ENCODE measurements around the gene HASPIN. TPM values are rescaled to one million over a fixed set of nuclear protein-coding genes. Genes with fewer than 3 reads are reported as not detected.

The HASPIN gene
- total RNA-seq, 1 experiment from 2014 or later = 30.1 TPM

DNA sequence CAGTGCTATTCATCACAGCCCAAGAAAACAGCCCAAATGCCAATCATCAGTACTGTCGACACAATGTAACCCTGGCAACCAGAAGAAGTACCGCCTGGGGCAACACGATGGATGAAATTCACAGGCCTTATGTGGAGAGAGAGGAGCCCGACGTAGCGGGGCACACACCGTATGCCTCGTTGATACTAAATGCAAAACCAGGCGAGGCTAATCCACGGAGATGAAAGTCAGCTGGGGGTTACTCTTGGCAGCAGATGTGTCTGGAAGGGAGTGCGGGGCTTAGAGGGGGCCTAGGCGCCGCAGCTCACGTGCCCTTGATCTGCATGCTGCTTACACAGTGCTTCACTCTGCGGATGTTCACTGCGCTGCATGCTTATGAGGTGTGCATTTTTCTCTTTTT, 47.4 kb downstream of the HASPIN start:
- BruUV-seq (replicated peaks) = no TSS peak
- Histone ChIP-seq H3K27ac (ENCODE audit: low read depth, low read length, poor library complexity, severe bottlenecking) (no peak overlapping the region), H3K4me3 (ENCODE audit: low read depth, low read length, poor library complexity, severe bottlenecking) (no peak overlapping the region), H3K4me1 (ENCODE audit: insufficient read depth, low read length, poor library complexity, severe bottlenecking) (no peaks in the 10 kb centered on the region), H3K36me3 (ENCODE audit: insufficient read depth, low read length, poor library complexity, severe bottlenecking) (no peaks in the 10 kb centered on the region), H3K9me3 (ENCODE audit: low read depth, low read length, poor library complexity, severe bottlenecking) (no peaks in the 10 kb centered on the region), H3K27me3 (replicated peaks; ENCODE audit: insufficient read depth, low read depth, low read length, poor library complexity) (no peaks in the 10 kb centered on the region)
- CTCF ChIA-PET = interaction anchor here (1.1 kb wide), 1 partner anchor 33 kb away, joined by 4 read pairs; no protein-coding TSS in a partner anchor
- no peak for DNase-seq (ENCODE audit: low spot score)
- POLR2A ChIA-PET (ENCODE audit: low non-redundant PET) = no interaction called here
- intact Hi-C loops (cut with micrococcal nuclease; ENCODE audit: unreplicated experiment) = no loop called here
- TF ChIP-seq EZH2 (IDR thresholded peaks at IDR 0.05; ENCODE audit: borderline replicate concordance, low read depth, low read length, poor library complexity, severe bottlenecking) = no peak
- TF ChIP-seq, protein P1, sequence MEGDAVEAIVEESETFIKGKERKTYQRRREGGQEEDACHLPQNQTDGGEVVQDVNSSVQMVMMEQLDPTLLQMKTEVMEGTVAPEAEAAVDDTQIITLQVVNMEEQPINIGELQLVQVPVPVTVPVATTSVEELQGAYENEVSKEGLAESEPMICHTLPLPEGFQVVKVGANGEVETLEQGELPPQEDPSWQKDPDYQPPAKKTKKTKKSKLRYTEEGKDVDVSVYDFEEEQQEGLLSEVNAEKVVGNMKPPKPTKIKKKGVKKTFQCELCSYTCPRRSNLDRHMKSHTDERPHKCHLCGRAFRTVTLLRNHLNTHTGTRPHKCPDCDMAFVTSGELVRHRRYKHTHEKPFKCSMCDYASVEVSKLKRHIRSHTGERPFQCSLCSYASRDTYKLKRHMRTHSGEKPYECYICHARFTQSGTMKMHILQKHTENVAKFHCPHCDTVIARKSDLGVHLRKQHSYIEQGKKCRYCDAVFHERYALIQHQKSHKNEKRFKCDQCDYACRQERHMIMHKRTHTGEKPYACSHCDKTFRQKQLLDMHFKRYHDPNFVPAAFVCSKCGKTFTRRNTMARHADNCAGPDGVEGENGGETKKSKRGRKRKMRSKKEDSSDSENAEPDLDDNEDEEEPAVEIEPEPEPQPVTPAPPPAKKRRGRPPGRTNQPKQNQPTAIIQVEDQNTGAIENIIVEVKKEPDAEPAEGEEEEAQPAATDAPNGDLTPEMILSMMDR (conservative IDR thresholded peaks at IDR 0.05; ENCODE audit: low read depth, low read length) = no peak

DNA sequence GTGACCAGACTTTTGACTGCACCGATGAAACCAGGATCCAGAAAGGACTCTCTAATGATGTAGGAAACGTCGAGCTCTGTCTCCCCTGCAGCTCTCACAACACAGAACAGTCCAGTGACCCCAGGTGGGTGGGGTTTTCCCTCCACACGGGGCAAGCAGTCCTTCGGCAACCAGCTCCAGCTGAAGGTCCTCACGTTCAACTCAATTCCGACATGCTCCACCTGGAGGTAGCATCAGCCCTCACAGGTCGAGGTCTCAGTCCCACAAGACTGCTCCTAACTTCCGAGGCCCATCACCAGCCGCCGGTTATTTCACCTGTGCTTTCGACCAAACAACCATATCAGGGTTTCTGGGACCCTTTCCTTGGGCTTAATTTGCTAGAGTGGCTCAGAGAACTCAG, 49.1 kb downstream of the HASPIN start:
- Histone ChIP-seq H3K4me3 (ENCODE audit: low read depth, low read length, poor library complexity, severe bottlenecking) (no peak overlapping the region), H3K4me1 (ENCODE audit: insufficient read depth, low read length, poor library complexity, severe bottlenecking) (no peaks in the 10 kb centered on the region), H3K27ac (ENCODE audit: low read depth, low read length, poor library complexity, severe bottlenecking) (no peak overlapping the region), H3K9me3 (ENCODE audit: low read depth, low read length, poor library complexity, severe bottlenecking) (no peaks in the 10 kb centered on the region), H3K36me3 (ENCODE audit: insufficient read depth, low read length, poor library complexity, severe bottlenecking) (no peaks in the 10 kb centered on the region), H3K27me3 (replicated peaks; ENCODE audit: insufficient read depth, low read depth, low read length, poor library complexity) (no peaks in the 10 kb centered on the region)
- BruUV-seq (replicated peaks) = no TSS peak
- no peak for DNase-seq (ENCODE audit: low spot score)
- TF ChIP-seq, protein P1 (conservative IDR thresholded peaks at IDR 0.05; ENCODE audit: low read depth, low read length) = no peak
- TF ChIP-seq EZH2 (IDR thresholded peaks at IDR 0.05; ENCODE audit: borderline replicate concordance, low read depth, low read length, poor library complexity, severe bottlenecking) = no peak
- intact Hi-C loops (cut with micrococcal nuclease; ENCODE audit: unreplicated experiment) = no loop called here
- POLR2A ChIA-PET (ENCODE audit: low non-redundant PET) = no interaction called here
- CTCF ChIA-PET = no interaction called here

DNA sequence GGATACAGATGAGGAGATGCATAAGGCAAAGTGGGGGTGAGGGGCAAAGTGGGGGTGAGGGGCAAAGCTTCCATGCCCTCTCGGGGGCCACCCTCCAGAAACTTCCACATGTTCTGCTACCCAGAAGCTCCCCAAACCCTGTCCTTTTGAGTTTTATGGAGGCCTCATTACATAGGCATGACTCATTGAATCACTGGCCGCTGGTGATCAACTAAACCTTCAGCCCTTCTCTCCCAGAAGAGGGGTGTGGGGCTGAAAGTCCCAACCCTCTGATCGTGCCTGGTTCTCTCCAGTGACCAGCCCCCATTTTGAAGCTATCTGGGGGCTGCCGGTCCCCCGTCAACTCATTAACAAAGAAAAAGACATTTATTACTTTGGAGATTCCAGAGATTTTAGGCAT, 49.8 kb downstream of the HASPIN start:
- H3K27ac ChIP-seq (ENCODE audit: low read depth, low read length, poor library complexity, severe bottlenecking) = no peak overlapping the region

More for the DNA sequence above, 49.8 kb downstream of the HASPIN start:
- ChIA-PET CTCF (no interaction called here), POLR2A (ENCODE audit: low non-redundant PET) (no interaction called here)
- Histone ChIP-seq H3K4me1 (ENCODE audit: insufficient read depth, low read length, poor library complexity, severe bottlenecking) (no peaks in the 10 kb centered on the region), H3K27me3 (replicated peaks; ENCODE audit: insufficient read depth, low read depth, low read length, poor library complexity) (no peaks in the 10 kb centered on the region), H3K36me3 (ENCODE audit: insufficient read depth, low read length, poor library complexity, severe bottlenecking) (no peaks in the 10 kb centered on the region), H3K9me3 (ENCODE audit: low read depth, low read length, poor library complexity, severe bottlenecking) (no peaks in the 10 kb centered on the region), H3K4me3 (ENCODE audit: low read depth, low read length, poor library complexity, severe bottlenecking) (no peak overlapping the region)
- DNase-seq (ENCODE audit: low spot score) = no peak
- BruUV-seq (replicated peaks) = no TSS peak
- intact Hi-C loops (cut with micrococcal nuclease; ENCODE audit: unreplicated experiment) = no loop called here
- TF ChIP-seq, protein P1 (conservative IDR thresholded peaks at IDR 0.05; ENCODE audit: low read depth, low read length) = no peak
- no peak for TF ChIP-seq EZH2 (IDR thresholded peaks at IDR 0.05; ENCODE audit: borderline replicate concordance, low read depth, low read length, poor library complexity, severe bottlenecking)

All from A673 (cell line).